ENCODE results near the gene NXPH1. TPM values are rescaled to one million over a fixed set of nuclear protein-coding genes. Genes with fewer than 3 reads are reported as not detected.

NXPH1 gene
- polyA plus RNA-seq, 1 donor (not counting 4 experiments of a cell fraction or from before 2014, with no cell fraction given): not detected

DNA sequence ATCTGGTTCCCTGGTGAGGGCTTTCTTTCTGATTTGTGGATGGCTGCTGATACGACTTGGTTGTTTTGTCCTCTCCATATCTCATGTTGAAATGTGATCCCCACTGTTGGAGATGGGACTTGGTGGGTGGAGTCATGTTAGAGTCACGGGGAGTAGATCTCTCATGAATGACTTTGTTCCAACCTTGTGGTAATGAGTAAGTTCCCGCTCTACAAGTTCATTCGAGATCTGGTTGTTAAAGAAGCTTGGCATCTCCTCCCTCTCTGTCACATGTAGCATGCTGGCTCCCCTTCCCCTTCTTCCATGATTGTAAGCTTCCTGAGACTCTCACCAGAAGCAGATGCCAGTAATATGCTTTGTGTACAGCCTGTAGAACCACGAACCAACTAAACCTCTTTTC is 37.1 kb upstream of the NXPH1 start:
- FAIRE-seq (no peak), DNase-seq (ENCODE audit: low read depth, low spot score) (no peak)
- Histone ChIP-seq H3K4me2 (ENCODE audit: control insufficient read depth, extremely low read depth, insufficient read depth, low read depth, low read length) (no peak overlapping the region), H3K9me1 (ENCODE audit: control insufficient read depth, extremely low read depth, insufficient read depth, low read length) (no peaks in the 10 kb centered on the region), H3K9me3 (ENCODE audit: control insufficient read depth, low read depth, low read length) (no peaks in the 10 kb centered on the region), H3K27ac (ENCODE audit: control insufficient read depth, insufficient read depth, low read length) (no peak overlapping the region), H2AFZ (ENCODE audit: control insufficient read depth, low read length) (no peak overlapping the region), H3K36me3 (ENCODE audit: control insufficient read depth in 2 of 2, extremely low read depth in 1 of 2, insufficient read depth in 2 of 2, low read length in 2 of 2) (no peaks in the 10 kb centered on the region), H4K20me1 (ENCODE audit: control insufficient read depth, extremely low read depth, insufficient read depth, low read length) (no peaks in the 10 kb centered on the region), H3K79me2 (ENCODE audit: control insufficient read depth, insufficient read depth, low read length) (no peaks in the 10 kb centered on the region), H3K4me1 (ENCODE audit: control insufficient read depth, extremely low read depth, insufficient read depth, low read length) (no peaks in the 10 kb centered on the region), H3K27me3 (ENCODE audit: control insufficient read depth, extremely low read depth, insufficient read depth, low read length) (no peaks in the 10 kb centered on the region), H3K9ac (ENCODE audit: control insufficient read depth, extremely low read depth, insufficient read depth, low read length) (no peak overlapping the region), H3K4me3 (ENCODE audit: control insufficient read depth in 2 of 3, extremely low read depth in 1 of 3, insufficient read depth in 2 of 3, low read depth in 1 of 3, low read length in 3 of 3) (no peak overlapping the region)
- dilution Hi-C loops (cut with MboI; ENCODE audit: extremely low pct_ligation_motif_present, low sequenced_read_pairs): no loop called here
- TF ChIP-seq EZH2 (IDR thresholded peaks at IDR 0.05; ENCODE audit: low read length): no peak
- TF ChIP-seq, protein P1, sequence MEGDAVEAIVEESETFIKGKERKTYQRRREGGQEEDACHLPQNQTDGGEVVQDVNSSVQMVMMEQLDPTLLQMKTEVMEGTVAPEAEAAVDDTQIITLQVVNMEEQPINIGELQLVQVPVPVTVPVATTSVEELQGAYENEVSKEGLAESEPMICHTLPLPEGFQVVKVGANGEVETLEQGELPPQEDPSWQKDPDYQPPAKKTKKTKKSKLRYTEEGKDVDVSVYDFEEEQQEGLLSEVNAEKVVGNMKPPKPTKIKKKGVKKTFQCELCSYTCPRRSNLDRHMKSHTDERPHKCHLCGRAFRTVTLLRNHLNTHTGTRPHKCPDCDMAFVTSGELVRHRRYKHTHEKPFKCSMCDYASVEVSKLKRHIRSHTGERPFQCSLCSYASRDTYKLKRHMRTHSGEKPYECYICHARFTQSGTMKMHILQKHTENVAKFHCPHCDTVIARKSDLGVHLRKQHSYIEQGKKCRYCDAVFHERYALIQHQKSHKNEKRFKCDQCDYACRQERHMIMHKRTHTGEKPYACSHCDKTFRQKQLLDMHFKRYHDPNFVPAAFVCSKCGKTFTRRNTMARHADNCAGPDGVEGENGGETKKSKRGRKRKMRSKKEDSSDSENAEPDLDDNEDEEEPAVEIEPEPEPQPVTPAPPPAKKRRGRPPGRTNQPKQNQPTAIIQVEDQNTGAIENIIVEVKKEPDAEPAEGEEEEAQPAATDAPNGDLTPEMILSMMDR (optimal IDR thresholded peaks at IDR 0.05 in 1 of 3, IDR thresholded peaks at IDR 0.05 in 1 of 3, conservative IDR thresholded peaks at IDR 0.05 in 1 of 3; ENCODE audit: extremely low read depth in 1 of 3, insufficient read depth in 2 of 3, low read length in 3 of 3): no peak

DNA sequence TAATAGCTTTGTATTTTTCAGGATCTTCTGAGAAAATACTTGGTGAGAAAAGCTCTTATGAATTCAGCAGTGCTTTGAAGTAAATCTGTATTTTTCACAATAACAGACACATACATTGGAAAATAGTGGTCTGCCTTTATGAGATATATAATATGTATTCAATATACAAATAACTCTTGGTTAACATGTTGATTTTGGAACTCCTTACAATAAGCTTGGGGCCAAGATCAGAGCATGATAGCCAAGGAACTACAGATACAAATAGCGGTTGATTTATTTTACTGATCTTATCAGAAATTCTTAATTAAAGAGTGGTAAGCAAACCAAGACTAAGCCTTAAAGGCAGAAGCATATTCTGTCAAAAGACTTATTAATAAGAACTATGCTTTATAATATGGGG is 24.5 kb upstream of the NXPH1 start:
- Histone ChIP-seq H3K27ac (ENCODE audit: control insufficient read depth, insufficient read depth, low read length) (no peak overlapping the region), H3K79me2 (ENCODE audit: control insufficient read depth, insufficient read depth, low read length) (no peaks in the 10 kb centered on the region), H3K4me1 (ENCODE audit: control insufficient read depth, extremely low read depth, insufficient read depth, low read length) (no peaks in the 10 kb centered on the region), H3K4me2 (ENCODE audit: control insufficient read depth, extremely low read depth, insufficient read depth, low read depth, low read length) (no peak overlapping the region), H3K9me3 (ENCODE audit: control insufficient read depth, low read depth, low read length) (no peaks in the 10 kb centered on the region), H3K36me3 (ENCODE audit: control insufficient read depth in 2 of 2, extremely low read depth in 1 of 2, insufficient read depth in 2 of 2, low read length in 2 of 2) (no peaks in the 10 kb centered on the region), H2AFZ (ENCODE audit: control insufficient read depth, low read length) (no peak overlapping the region), H3K9me1 (ENCODE audit: control insufficient read depth, extremely low read depth, insufficient read depth, low read length) (no peaks in the 10 kb centered on the region), H3K4me3 (ENCODE audit: control insufficient read depth in 2 of 3, extremely low read depth in 1 of 3, insufficient read depth in 2 of 3, low read depth in 1 of 3, low read length in 3 of 3) (no peak overlapping the region), H4K20me1 (ENCODE audit: control insufficient read depth, extremely low read depth, insufficient read depth, low read length) (no peaks in the 10 kb centered on the region), H3K9ac (ENCODE audit: control insufficient read depth, extremely low read depth, insufficient read depth, low read length) (no peak overlapping the region), H3K27me3 (ENCODE audit: control insufficient read depth, extremely low read depth, insufficient read depth, low read length) (no peaks in the 10 kb centered on the region)
- DNase-seq (ENCODE audit: low read depth, low spot score): no peak
- dilution Hi-C loops (cut with MboI; ENCODE audit: extremely low pct_ligation_motif_present, low sequenced_read_pairs): no loop called here
- TF ChIP-seq EZH2 (IDR thresholded peaks at IDR 0.05; ENCODE audit: low read length): no peak
- TF ChIP-seq, protein P1 (optimal IDR thresholded peaks at IDR 0.05 in 1 of 3, IDR thresholded peaks at IDR 0.05 in 1 of 3, conservative IDR thresholded peaks at IDR 0.05 in 1 of 3; ENCODE audit: extremely low read depth in 1 of 3, insufficient read depth in 2 of 3, low read length in 3 of 3): no peak
- FAIRE-seq: no peak

Data from keratinocyte (primary cell).